NCI-H524 treated with DMSO at 0.1 percent for 48 hours (cell line): ENCODE data around the gene SNX9.

Source experiments
- DNase-seq: peaks from one replicate; lab custom pipeline; 2025; lab: John Stamatoyannopoulos, UW

Gene SNX9

DNA sequence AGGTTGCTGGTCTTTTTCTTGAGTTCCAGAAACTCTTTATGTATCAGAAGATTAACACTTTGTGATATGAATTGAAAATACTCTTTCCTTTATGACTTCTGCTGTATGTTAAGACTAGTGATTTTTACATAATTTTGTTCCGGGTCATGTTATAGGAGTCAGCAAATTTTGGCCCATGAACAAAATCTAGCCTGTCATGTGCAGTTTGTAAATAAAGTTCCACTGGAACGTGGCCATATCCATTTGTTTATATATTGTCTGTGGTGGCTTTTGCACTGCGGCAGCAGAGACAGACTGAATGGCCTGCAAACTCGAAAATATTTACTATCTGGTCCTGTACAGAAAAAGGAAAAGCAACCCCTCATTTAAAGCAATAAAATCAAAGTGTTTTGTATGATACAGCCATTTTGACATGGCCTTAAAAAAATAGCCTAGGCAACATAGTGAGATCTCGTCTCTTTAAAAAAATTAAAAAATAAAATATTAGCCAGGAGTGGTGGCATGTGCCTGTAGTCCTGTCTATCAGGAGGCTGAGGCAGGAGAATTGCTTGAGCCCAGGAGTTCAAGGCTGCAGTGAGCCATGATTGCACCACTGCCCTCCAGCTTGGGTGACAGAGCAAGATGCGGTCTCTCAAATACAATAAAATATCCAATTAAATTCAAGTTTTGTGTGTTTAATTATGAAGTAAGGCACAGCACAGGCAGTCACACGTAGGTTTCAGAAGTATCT, 36.9 kb downstream of the SNX9 start:
- no peak for DNase-seq

DNA sequence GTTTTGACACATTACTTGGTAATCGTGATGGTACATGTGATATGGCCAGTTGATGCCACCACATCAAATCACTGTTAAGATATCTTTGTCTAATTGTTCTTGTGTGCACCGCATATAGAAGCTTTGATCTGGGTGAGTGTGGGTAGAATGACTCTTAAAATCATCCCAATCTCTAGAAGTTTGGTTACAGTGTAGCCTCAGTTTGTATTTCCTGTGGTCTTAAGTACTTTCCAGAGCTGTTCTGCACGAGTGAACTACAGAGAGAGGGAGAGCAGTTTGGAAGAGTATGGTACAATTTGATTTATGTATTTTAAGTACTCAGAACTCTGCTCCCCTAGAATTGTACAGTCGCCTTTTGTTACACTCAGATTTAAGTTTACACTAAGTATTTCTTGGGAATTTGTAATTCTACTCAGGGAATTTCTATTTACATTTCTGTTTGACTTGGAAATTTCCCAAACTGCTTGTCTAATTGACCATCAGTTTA, 37.5 kb downstream of the SNX9 start:
- no peak for DNase-seq

DNA sequence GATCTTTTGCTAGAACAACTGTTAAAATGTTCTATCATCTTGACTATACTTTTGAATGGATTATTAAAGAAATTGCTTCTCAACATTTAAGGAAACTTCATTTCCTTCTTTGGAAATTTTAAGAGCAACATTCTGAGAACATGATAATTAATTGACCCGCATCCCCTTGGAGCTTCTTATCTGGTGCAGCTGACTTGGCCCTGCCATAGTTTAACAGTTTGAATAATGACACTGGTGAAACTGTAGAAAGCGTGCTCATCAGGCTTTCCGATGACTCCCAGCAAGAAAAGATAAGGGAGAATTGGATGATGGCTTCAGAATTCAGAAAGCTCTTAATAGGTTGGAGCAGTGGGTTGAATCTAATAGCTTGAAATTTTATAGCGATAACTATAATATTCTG, 38.1 kb downstream of the SNX9 start:
- DNase-seq: no peak

DNA sequence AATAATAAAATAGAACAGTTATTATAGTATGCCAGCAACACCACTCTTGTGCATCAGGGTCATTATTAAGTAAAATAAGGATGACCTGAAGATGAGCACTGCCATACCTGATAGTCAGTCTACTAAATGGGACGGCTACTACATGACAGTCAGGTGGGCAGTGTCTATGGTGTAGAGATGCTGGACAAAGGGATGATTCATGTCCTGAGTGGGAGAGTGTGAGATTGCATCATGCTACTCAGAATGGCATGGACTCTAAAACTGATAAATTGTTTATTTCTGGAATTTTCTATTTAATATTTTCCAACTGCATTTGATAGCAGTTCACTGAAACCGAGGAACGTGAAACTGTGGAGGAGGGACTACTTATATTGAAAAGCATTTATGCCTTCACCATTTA, 38.8 kb downstream of the SNX9 start:
- DNase-seq: no peak

DNA sequence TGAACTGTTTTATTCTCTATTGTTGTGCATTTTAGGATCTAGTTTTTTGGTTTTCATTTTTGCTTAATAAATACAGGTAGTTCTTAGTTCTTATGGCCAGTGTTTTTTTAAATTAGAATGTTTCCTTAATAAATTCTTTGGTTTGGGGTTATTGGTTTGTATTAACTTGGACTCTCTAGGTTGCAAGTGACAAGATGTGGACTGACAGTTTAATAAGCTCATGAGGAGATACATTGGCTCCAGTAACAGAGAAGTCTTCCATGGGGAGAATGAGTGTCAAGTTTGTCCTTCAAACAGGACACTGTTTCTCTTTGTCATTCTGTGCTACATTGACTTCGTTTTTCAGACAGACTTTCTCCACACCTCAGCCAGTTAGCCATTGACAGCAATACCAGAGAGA, 39.7 kb downstream of the SNX9 start:
- no peak for DNase-seq

DNA sequence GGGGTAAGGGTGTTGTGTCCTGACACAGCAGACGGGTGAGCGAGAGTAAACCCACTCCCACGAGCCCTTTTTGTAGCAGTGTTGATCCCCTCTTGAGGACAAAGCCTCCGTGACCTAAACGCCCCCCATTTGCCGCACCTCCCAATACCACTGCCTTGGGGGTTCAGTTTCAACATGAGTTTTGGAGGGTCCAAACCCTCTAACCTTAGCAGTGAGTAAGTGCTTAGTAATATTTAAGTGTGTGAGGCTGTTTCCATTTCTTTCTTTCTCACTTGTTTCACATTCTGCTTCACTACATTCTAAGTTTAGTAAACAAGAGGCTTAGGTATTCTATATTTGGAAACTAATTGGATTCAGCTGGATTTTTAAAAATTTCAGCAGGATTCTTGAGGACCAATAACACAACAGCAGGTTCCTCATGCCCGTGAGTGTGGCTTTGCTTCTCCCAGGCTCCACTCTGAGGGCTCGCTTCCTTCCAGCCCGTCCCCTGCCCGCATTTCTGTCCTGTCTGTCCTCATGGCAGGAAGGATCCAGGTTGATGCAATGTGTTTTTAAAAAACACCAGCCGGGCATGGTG, 41.2 kb downstream of the SNX9 start:
- no peak for DNase-seq

DNA sequence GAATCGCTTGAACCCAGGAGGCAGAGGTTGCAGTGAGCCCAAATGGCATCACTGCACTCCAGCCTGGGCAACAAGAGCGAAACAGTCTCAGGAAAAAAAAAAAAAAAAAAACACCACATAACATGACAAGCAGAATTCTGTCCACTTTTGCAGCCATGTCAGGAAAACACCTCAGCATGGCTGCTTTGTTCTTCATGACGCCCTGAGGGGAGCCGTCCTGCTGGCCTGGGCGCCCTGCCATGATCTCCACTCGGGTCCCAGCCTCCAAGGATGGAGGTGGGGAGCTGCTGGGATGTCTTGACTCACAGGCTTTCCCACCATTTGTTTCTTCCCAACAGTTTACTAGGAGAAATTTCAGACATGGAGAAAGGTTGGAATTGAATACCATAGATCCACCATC, 42.2 kb downstream of the SNX9 start:
- no peak for DNase-seq

DNA sequence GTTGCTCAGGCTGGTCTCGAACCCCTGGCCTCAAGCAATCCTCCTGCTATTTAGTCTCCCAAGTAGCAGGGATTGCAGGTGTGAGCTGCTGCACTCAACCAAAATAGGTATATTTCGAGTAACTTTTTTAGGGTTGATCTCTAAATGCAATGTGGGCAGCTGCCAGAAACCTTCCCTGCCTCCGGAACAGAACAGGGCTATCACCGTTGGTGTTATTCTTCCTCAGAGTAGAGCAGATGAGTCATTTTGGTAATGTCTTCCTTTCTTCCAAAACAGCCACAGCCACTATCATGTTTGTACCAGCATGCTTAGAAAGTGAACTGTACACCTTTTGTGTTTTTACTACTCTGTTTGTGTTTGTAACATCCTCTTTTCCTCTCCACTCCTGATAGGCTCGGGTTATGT, 44.1 kb downstream of the SNX9 start:
- no peak for DNase-seq

DNA sequence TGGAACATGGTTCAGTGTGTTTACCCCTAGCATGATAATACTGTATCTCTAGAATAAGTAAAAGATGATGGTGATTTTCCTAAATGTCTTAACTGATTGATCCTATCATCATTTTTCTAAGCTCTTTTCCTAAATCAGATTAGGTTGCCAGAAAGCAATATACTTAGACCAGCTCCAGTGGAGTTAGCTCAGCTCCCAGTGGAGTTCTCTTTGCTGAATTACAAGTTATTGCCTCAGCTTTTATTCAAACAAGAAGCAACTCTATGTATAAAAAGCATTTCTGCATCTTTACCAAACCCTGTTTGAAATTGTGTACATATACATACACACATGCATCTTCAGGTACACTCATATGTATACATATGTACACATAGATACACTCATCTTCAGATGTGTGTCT, 44.9 kb downstream of the SNX9 start:
- DNase-seq: no peak

DNA sequence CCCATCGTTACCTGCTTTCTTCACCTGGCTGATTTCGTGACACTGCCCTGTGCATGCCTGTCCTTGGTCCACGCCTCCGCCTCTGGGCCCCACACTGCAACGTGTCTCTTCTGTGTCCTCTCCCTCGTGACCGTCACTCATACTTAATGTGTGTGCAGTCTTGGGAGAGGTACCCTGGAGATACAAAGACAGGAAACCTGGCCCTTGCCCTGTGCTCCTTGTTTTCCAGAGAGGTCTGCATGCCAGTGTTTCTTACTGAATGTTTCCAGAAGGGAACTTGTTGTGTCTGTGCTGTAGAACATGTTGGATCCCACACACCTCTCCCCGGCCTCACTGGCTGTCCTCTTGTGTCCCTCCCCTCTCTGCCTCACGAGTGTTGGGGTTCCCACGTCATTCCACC, 45.8 kb downstream of the SNX9 start:
- DNase-seq: no peak

DNA sequence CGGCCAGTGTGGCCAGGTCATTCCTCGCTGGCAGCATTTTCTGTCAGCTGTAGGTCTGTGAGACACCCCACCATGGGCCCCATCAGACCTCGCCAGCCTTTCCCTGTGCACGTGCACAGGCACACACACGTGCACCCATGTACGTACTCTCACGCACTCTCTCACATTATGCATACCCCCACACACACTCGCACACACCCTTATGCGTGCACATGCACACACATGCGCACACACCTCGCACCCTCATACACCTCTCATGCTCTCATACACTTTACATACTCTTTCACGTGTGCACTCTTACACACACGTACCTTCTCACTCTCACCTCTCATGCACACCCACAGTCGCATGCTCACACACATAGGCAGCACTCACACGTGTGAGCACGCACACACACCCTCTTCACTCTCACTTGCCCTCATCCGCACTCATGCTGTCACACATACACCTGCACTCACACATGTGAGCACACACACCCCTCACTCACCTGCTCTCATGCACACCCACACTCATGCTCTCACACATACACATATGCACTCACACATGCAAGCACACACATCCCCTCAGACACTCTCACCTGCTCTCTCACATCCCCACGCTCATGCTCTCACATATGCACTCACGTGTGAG, 46.7 kb downstream of the SNX9 start:
- DNase-seq: no peak

DNA sequence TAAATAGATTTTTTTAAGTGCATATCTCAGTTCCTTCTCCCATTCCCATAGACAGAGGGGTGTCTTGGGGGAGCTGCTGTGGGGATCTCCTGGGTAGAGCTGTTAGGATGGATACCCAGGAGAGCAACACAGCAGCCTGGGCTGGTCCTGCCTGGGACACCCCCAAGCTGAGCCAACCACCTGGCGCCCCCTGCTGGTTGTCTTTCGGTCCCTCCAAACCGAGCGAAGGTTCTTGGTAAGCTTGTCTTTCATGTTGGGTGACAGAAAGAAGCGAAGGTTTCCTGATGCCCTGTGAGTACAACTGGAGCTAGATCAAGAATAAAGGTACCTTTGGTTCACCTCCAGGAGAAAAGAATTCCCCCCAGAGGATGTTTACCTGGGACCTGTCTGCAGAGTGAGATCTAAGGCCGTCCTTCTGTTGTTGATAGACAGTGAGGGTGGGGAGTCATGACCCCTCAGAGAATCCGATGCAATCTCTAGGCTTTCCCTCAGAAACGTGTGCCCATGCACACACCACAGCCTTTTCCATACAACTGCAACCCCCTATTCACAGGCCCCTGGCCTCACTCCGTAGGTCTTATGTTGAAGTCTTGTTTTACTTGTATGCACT, 50.8 kb downstream of the SNX9 start:
- no peak for DNase-seq

DNA sequence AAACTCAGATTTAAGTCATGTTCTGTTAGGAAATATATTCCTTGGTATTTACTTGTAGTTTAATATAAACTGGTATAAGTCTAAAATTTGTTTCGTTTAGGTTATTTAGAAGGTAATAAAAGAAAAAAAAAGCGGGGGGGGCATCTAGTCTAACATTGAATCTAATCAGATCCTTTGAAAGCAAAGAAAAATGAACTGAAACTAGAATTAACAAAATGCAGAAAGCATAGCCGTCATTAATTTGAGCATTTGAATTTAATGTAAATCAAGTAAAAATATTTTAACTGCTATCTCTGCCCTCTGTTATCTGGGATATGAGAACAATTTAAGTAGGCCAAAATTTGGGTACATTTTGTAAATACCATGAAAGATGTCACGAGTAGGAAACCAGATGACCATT, 54.1 kb downstream of the SNX9 start:
- no peak for DNase-seq

DNA sequence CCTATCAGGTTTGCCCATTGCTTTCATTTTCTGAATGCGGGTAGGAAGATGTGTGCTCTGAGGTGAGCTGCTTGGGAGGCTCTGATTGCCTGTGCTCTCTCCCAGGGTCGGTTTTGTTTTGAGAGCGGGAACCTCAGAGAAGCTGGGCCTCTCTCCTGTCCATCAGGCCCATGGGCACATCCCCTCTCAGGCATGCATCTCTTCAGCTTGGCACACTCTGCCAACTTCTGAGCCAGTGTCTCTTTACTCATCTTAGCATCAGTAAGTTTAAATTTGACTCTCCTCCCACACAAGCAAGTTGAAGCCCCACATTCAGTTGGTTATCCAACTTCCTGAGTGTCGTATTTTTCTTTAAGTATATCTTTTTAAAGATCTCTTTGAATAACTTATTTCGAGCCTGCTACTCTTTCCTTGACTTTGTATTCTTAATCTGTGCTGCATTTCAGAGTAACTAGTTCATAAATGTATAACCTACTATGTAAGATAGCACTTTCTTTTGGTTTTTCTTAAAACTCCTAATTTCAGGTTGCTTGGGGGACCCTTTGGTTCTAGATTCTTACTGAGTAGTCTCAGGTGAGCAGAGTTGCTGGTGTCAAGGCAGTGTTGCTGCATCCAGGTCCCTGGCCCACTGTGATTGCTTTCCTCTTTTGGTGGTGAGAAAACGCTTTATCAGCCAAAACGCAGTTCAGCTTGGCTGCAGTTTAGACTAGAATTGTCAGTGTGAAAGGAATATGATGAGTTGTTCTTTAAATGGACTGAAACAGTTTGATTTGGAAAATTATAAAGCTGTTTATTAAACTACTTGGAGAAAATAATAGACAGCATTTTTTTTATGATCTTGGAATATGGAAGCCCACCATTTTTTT, 54.8 kb downstream of the SNX9 start:
- no peak for DNase-seq

DNA sequence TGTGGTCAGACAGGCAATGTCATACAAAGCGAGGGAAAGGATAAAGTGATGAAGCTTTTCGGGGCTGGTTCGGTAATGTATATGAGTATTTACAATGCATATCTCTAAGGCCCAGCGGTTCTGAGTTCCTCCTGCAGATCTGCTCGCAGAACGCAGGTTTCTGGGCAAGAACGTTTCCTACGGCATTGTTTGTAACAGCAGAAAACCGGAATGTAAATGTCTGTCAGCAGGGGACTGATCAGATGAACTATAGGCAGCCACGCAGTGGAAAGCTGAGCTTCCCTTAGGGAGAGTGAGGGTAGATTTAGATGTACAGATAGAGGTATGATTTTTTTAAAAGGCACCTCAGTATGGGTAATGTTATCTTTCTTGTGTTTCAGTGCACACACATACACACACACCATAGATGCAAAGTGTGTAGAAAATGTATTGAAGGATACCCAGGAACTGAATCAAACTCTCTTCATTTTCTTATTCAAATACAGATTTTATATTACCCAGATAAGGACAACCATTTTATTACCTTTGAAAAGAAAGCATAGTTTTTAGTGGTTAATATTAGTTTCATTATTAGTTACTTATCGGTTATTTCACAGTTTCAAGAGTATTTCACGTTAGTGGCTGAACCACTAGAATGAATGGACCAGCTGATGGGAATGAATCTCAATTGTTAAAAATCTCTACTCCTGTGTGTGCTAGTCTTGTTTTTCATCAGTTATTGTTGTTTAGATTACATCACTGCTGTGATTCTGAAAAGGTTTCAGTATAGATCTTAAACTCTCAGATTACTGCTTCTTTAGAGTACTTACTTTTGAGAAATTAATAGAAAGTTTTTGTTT, 56.2 kb downstream of the SNX9 start:
- no peak for DNase-seq

DNA sequence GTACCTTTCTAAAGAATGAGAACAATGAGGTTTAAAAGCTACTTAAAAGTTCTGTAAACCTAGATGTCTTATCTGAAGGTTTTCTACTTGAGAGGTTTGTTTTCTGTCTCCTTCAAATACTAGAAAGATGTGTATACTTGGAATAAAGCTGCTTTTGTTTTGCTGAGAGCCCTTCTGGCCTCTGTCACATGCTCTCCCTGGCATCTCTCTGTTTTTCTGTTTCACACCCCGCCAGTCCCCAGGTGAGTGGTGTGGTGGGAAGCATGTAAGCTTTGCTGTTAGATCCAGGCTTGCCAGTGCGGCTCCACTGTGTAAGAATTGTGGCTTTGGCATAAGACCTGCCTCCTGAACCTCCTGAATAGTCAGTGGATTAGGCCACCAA, 56.8 kb downstream of the SNX9 start:
- DNase-seq: no peak

DNA sequence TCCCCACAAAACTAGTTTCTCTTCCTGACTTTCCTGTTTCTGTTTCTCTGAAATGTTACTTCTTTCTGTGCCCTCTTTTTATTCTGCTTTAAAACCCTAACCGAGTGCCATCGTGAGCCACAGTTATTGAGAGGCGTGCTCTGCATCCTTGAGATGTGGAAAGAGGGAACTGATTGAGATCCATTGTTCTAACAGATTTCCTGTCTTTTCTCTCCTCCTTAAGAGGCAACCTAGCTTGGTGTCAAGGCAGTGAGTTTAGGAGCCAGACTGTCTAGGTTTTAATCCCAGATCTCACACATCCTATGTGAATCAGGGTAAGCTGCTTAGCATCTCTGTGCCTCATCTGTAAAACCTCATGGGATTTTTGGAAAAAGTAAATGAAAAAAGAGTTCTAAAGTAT, 57.5 kb downstream of the SNX9 start:
- DNase-seq: no peak

DNA sequence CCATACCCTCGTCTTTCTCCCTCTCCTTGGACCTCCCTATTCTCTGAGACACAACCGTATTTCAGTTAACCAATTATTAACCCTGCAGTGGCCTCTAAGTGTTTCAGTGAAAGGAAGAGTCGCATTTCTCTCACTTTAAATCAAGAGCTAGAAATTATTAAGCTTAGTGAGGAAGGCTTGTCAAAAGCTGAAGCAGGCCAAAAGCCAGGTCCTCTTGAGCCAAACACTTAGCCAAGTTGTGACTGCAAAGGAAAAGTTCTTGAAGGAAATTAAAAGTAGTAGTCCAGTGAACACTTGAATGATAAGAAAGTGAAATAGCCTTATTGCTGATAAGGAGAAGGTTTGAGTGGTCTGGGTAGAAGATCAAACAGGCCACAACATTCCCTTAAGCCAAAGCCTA, 58.3 kb downstream of the SNX9 start:
- DNase-seq: no peak

DNA sequence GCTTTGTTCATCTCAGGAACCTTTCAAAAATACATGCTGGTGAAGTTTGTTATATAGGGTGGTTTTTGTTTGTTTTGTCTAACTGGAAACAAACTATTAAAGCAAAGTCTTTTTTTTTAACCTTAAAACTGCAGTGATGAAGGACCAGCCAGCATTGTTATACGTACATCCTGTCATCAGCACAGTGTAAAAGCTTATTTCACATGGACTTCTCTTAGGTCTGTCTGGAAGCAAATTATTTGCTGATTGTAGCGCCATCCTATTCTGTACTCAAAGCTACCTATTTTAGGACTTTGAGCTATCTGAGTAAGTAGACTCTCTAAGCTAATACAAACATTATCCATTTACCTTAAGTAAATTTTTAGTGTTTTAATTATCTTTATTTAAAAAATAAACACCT, 61.7 kb downstream of the SNX9 start:
- no peak for DNase-seq

DNA sequence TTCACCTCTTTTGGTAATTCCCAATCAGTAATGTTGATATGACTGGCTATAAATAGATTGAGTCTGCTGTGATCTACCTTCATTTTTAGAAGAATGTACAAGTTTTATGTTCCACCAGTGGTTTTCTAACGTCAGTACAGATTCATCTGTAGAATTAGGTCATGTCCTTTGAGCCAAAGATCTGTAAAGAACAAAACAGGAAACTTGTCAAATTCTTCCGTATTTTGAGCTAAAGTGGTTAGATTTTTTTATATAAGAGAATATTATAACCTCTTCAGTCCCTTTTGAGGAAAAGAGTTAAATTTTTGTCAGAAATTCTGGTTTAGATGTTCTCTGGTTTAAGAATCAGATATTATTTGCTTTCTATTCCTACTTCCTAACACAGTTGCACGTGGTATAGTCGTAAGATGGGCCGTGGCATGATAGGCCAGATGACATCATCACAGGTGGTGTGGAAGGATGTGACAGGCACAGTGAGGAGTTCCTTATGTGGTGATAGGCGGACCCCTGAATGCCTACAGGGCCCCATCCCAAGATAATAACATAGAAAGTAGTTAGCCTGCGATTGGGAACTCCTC, 62.3 kb downstream of the SNX9 start:
- DNase-seq: no peak

DNA sequence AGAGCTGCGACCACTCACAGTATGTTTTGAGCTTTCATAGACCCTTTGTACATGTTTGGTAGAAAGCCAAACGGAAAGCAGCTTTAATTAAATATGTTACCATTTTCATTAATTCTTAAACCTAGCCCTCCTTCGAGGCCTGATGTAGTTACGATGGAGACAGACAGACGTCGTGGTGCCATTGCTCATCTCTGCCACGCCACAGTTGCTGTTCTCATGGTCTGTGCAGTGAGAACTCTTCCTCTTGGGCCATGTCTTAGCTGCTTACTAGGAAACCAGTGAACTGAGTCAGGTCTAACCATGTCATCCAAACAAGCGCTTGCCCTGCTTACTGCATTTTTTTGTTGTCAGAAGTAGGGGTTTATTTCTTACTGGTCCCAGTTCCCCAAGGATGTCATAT, 62.8 kb downstream of the SNX9 start:
- no peak for DNase-seq
